HepG2 (cell line): ENCODE results near the gene PHOSPHO2. TPM values are rescaled to one million over a fixed set of nuclear protein-coding genes. Genes with fewer than 3 reads are reported as not detected.
A peak's percentile ranks its signal among the peaks of the same experiment; 100 is the strongest.

Source experiments
- JDP2 ChIP-seq: sonication (generic); formaldehyde crosslinking; IDR thresholded peaks from 2 replicates; pipeline ENCODE4 v1.8.1; 2022; ENCODE audit warnings: missing genetic modification reagents, borderline replicate concordance
- RFX5 ChIP-seq: IDR thresholded peaks from 2 replicates; pipeline ENCODE4 v1.6.1; 2011; ENCODE audit warnings: low read depth, low read length, improper control_type of control experiment
- SALL1 ChIP-seq: sonication (generic); formaldehyde crosslinking; IDR thresholded peaks from 2 replicates; pipeline ENCODE4 v1.8.0; 2022; ENCODE audit warnings: mild to moderate bottlenecking, missing genetic modification reagents
- SOX6 ChIP-seq, 2 experiments: fragments of 450-650 bp in 1 of 2; sonication (generic) in 1 of 2; formaldehyde crosslinking in 1 of 2; IDR thresholded peaks; 2 replicates each; pipeline versions ENCODE4 v1.4.0 to v1.6.1; 2017 to 2020; ENCODE audit warnings: antibody characterized with exemption in 1 of 2, mild to moderate bottlenecking in 1 of 2, missing genetic modification reagents in 1 of 2
- SP1 ChIP-seq, 2 experiments: fragments of 450-650 bp in 1 of 2; sonication (generic) in 1 of 2; formaldehyde crosslinking in 1 of 2; IDR thresholded peaks; 2 replicates each; pipeline versions ENCODE4 v1.4.0 to v1.6.1; 2016 to 2020; ENCODE audit warnings: missing genetic modification reagents in 1 of 2
- ZIK1 ChIP-seq: sonication (generic); formaldehyde crosslinking; IDR thresholded peaks from 2 replicates; pipeline ENCODE4 v1.5.0; 2020; ENCODE audit warnings: mild to moderate bottlenecking, low read depth, missing genetic modification reagents, borderline replicate concordance
- ZNF552 ChIP-seq: sonication (generic); formaldehyde crosslinking; IDR thresholded peaks from 2 replicates; pipeline ENCODE4 v1.9.0; 2022; ENCODE audit warnings: missing genetic modification reagents, mild to moderate bottlenecking, borderline replicate concordance
- ZNF562 ChIP-seq: sonication (generic); formaldehyde crosslinking; IDR thresholded peaks from 2 replicates; pipeline ENCODE4 v1.8.0; 2022; ENCODE audit warnings: missing genetic modification reagents, borderline replicate concordance
- ZNF891 ChIP-seq: sonication (generic); formaldehyde crosslinking; IDR thresholded peaks from 2 replicates; pipeline ENCODE4 v1.5.0; 2020; ENCODE audit warnings: mild to moderate bottlenecking, missing genetic modification reagents
- ZSCAN31 ChIP-seq: sonication (generic); formaldehyde crosslinking; IDR thresholded peaks from 2 replicates; pipeline ENCODE4 v1.5.0; 2020; ENCODE audit warnings: low read depth, mild to moderate bottlenecking, missing genetic modification reagents
- polyA plus RNA-seq, 8 experiments: library from polyadenylated mRNA; depleted of rRNA in 3 of 8; stranded (reverse) in 7 of 8; unstranded in 1 of 8; fragments of >200 nt; fragmentation: Illumina TruSeq in 4 of 8; extraction: Trizol in 4 of 8; gene quantifications; 2 replicates each; pipeline versions ENCODE4 v1.2.1 to v1.2.3, GENCODE V29; 2011 to 2016; ENCODE audit warnings: low read depth in 4 of 8, missing spikeins in 1 of 8, mixed read lengths in 1 of 8; ENCODE audit not compliant: insufficient read depth in 1 of 8
- total RNA-seq, 5 experiments: library from RNA; depleted of rRNA; stranded (reverse); fragments of >200 nt; fragmentation: Illumina TruSeq; extraction: Trizol; gene quantifications; 2 replicates each; pipeline ENCODE4 v1.2.3, GENCODE V29; 2016; ENCODE audit warnings: low read depth in 1 of 5
- TF ChIP-seq, protein P1 (sequence below): sonication (generic); formaldehyde crosslinking; IDR thresholded peaks from 2 replicates; pipeline ENCODE4 v1.4.0; 2020; ENCODE audit warnings: missing genetic modification reagents, borderline replicate concordance
- TF ChIP-seq, protein P2 (sequence below): sonication (generic); formaldehyde crosslinking; IDR thresholded peaks from 2 replicates; pipeline ENCODE4 v1.8.0; 2022; ENCODE audit warnings: missing genetic modification reagents, mild to moderate bottlenecking, borderline replicate concordance
- TF ChIP-seq, protein P3 (sequence below): sonication (generic); formaldehyde crosslinking; IDR thresholded peaks from 2 replicates; pipeline ENCODE4 v1.5.1; 2020; ENCODE audit warnings: mild to moderate bottlenecking, missing genetic modification reagents, moderate library complexity
- TF ChIP-seq, protein P4 (sequence below): sonication (generic); formaldehyde crosslinking; IDR thresholded peaks from 2 replicates; pipeline ENCODE4 v1.5.0; 2020; ENCODE audit warnings: missing genetic modification reagents

PHOSPHO2 gene
- total and polyA plus RNA-seq, 2 of the 13 experiments (the other 11 are each of a cell fraction or from before 2014, with no cell fraction given) = 6.1 to 11.4 TPM

DNA sequence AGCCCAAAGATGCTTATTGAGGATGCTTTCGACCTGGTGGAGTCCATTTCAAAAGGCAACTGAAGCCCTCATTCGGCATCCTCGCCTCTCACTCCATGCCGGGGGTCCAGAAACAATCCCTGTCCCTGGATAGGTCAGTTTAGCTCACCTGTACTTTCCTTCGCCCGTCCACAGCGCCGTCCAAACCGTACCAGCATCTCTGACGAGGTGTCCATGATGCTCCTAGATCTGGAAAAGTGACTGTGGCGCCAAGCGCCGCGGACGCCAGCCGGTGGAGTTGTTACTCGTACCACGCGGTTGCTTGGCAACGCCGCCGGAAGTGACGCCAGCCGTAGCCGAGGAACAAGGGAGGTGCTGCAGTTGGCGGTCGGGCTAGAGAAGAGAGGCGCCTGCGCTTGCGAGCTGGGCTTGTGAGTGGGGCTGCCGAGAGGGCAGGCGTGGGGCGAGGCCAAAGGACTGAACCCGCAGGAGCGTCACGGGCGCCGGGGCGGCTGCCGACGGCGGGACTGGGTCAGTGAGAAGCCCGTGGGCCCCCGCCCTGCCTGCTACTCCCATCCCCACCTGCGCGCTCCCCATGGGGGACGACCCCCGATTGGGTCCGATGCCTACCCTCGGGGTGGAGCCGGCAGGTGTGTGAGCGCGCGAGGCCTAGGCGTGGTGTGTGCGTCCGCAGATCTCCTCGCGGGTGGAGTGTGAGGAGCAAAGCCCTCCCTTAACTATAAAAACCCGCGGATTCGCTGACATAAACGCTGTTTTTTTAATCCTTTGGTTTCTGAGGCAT is at the start of gene PHOSPHO2, which contains the start of gene CFAP210 (continued):
- TF ChIP-seq, protein P1, sequence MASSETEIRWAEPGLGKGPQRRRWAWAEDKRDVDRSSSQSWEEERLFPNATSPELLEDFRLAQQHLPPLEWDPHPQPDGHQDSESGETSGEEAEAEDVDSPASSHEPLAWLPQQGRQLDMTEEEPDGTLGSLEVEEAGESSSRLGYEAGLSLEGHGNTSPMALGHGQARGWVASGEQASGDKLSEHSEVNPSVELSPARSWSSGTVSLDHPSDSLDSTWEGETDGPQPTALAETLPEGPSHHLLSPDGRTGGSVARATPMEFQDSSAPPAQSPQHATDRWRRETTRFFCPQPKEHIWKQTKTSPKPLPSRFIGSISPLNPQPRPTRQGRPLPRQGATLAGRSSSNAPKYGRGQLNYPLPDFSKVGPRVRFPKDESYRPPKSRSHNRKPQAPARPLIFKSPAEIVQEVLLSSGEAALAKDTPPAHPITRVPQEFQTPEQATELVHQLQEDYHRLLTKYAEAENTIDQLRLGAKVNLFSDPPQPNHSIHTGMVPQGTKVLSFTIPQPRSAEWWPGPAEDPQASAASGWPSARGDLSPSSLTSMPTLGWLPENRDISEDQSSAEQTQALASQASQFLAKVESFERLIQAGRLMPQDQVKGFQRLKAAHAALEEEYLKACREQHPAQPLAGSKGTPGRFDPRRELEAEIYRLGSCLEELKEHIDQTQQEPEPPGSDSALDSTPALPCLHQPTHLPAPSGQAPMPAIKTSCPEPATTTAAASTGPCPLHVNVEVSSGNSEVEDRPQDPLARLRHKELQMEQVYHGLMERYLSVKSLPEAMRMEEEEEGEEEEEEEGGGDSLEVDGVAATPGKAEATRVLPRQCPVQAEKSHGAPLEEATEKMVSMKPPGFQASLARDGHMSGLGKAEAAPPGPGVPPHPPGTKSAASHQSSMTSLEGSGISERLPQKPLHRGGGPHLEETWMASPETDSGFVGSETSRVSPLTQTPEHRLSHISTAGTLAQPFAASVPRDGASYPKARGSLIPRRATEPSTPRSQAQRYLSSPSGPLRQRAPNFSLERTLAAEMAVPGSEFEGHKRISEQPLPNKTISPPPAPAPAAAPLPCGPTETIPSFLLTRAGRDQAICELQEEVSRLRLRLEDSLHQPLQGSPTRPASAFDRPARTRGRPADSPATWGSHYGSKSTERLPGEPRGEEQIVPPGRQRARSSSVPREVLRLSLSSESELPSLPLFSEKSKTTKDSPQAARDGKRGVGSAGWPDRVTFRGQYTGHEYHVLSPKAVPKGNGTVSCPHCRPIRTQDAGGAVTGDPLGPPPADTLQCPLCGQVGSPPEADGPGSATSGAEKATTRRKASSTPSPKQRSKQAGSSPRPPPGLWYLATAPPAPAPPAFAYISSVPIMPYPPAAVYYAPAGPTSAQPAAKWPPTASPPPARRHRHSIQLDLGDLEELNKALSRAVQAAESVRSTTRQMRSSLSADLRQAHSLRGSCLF (CRISPR knock-in tag) = peak; percentile 86; the same call in 1 of the 2 replicates
- TF ChIP-seq SOX6 (IDR thresholded peaks at IDR 0.05) = no peak
- TF ChIP-seq SOX6 (CRISPR knock-in tag; IDR thresholded peaks at IDR 0.05) = peak; percentile 86
- TF ChIP-seq ZIK1 = no peak
- TF ChIP-seq, protein P2, sequence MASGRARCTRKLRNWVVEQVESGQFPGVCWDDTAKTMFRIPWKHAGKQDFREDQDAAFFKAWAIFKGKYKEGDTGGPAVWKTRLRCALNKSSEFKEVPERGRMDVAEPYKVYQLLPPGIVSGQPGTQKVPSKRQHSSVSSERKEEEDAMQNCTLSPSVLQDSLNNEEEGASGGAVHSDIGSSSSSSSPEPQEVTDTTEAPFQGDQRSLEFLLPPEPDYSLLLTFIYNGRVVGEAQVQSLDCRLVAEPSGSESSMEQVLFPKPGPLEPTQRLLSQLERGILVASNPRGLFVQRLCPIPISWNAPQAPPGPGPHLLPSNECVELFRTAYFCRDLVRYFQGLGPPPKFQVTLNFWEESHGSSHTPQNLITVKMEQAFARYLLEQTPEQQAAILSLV (CRISPR knock-in tag) = peak; percentile 97
- TF ChIP-seq RFX5 = peak; percentile 91
- peak; percentile 91 for TF ChIP-seq SALL1 (CRISPR knock-in tag)
- TF ChIP-seq, protein P3, sequence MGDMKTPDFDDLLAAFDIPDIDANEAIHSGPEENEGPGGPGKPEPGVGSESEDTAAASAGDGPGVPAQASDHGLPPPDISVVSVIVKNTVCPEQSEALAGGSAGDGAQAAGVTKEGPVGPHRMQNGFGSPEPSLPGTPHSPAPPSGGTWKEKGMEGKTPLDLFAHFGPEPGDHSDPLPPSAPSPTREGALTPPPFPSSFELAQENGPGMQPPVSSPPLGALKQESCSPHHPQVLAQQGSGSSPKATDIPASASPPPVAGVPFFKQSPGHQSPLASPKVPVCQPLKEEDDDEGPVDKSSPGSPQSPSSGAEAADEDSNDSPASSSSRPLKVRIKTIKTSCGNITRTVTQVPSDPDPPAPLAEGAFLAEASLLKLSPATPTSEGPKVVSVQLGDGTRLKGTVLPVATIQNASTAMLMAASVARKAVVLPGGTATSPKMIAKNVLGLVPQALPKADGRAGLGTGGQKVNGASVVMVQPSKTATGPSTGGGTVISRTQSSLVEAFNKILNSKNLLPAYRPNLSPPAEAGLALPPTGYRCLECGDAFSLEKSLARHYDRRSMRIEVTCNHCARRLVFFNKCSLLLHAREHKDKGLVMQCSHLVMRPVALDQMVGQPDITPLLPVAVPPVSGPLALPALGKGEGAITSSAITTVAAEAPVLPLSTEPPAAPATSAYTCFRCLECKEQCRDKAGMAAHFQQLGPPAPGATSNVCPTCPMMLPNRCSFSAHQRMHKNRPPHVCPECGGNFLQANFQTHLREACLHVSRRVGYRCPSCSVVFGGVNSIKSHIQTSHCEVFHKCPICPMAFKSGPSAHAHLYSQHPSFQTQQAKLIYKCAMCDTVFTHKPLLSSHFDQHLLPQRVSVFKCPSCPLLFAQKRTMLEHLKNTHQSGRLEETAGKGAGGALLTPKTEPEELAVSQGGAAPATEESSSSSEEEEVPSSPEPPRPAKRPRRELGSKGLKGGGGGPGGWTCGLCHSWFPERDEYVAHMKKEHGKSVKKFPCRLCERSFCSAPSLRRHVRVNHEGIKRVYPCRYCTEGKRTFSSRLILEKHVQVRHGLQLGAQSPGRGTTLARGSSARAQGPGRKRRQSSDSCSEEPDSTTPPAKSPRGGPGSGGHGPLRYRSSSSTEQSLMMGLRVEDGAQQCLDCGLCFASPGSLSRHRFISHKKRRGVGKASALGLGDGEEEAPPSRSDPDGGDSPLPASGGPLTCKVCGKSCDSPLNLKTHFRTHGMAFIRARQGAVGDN = peak; percentile 98
- TF ChIP-seq, protein P4, sequence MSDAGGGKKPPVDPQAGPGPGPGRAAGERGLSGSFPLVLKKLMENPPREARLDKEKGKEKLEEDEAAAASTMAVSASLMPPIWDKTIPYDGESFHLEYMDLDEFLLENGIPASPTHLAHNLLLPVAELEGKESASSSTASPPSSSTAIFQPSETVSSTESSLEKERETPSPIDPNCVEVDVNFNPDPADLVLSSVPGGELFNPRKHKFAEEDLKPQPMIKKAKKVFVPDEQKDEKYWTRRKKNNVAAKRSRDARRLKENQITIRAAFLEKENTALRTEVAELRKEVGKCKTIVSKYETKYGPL (CRISPR knock-in tag) = peak; percentile 57; the same call in 1 of the 2 replicates
- TF ChIP-seq JDP2 (CRISPR knock-in tag) = no peak
- TF ChIP-seq ZNF552 (CRISPR knock-in tag) = no peak; the same call in 1 of the 2 replicates
- peak; percentile 93; the same call in 1 of the 2 replicates for TF ChIP-seq ZSCAN31
- no peak for TF ChIP-seq SP1 (IDR thresholded peaks at IDR 0.05)
- TF ChIP-seq SP1 (CRISPR knock-in tag; IDR thresholded peaks at IDR 0.05) = 0 out of 2 replicates have a peak, but pooled peaks have one; percentile 30
- TF ChIP-seq ZNF562 (CRISPR knock-in tag) = no peak
- peak; percentile 99 for TF ChIP-seq ZNF891 (CRISPR knock-in tag)
